ENCODE measurements around the gene CYP4F11.

CYP4F11 gene

GRCh38 chr19:15871570-15871969 lies 62.8 kb downstream of the CYP4F11 start:
- no peak for DNase-seq
- H3K4me1 ChIP-seq (ENCODE audit: insufficient read depth, low read length): no peaks in the 10 kb centered on the region
- H2AFZ ChIP-seq (ENCODE audit: low read depth, low read length): no peak overlapping the region
- no peaks in the 10 kb centered on the region for H4K20me1 ChIP-seq (ENCODE audit: insufficient read depth, low read length)
- H3K4me2 ChIP-seq (ENCODE audit: insufficient read depth, low read length): no peak overlapping the region
- no peaks in the 10 kb centered on the region for H3K79me2 ChIP-seq (ENCODE audit: insufficient read depth, low read length)
- H3K9ac ChIP-seq (ENCODE audit: low read depth, low read length): no peak overlapping the region
- H3K4me3 ChIP-seq (ENCODE audit: low read depth in 1 of 2, low read length in 2 of 2): no peak overlapping the region
- TF ChIP-seq CTCF (IDR thresholded peaks at IDR 0.05; ENCODE audit: borderline replicate concordance, extremely low read depth, low read length, poor library complexity, severe bottlenecking): no peak
- no peak for TF ChIP-seq EZH2 (IDR thresholded peaks at IDR 0.05; ENCODE audit: borderline replicate concordance, low read depth, low read length, severe bottlenecking)
- no peak for ATAC-seq (ENCODE audit: insufficient read depth, low read depth)
- no peaks in the 10 kb centered on the region for H3K27me3 ChIP-seq (ENCODE audit: insufficient read depth, low read length, poor library complexity)
- H3K27ac ChIP-seq (ENCODE audit: low read length): no peak overlapping the region
- no peaks in the 10 kb centered on the region for H3K36me3 ChIP-seq (ENCODE audit: insufficient read depth, low read length)
- no peaks in the 10 kb centered on the region for H3K9me3 ChIP-seq (ENCODE audit: insufficient read depth, low read length, severe bottlenecking)

DNA sequence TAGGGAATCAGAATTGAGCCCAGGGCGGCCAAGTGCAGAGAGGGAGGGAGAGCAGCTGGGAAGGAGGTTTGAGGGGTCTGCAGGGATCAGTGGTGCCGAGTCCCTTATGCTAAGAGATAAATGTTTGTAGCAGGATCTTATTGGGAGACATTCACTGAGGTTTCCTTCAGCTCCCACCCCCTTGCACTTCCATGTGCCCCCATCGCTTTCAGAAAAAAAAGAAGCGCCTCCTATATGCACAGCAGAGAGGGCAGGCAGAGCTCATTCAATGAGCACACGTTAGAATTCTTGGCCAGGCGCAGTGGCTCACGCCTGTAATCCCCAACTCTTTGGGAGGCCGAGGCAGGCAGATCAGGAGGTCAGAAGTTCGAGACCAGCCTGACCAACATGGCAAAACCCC lies 64.5 kb downstream of the CYP4F11 start:
- no peak for TF ChIP-seq CTCF (IDR thresholded peaks at IDR 0.05; ENCODE audit: borderline replicate concordance, extremely low read depth, low read length, poor library complexity, severe bottlenecking)
- Histone ChIP-seq H3K9me3 (ENCODE audit: insufficient read depth, low read length, severe bottlenecking) (no peaks in the 10 kb centered on the region), H3K27me3 (ENCODE audit: insufficient read depth, low read length, poor library complexity) (no peaks in the 10 kb centered on the region), H3K4me1 (ENCODE audit: insufficient read depth, low read length) (no peaks in the 10 kb centered on the region), H3K79me2 (ENCODE audit: insufficient read depth, low read length) (no peaks in the 10 kb centered on the region), H3K27ac (ENCODE audit: low read length) (no peak overlapping the region), H2AFZ (ENCODE audit: low read depth, low read length) (no peak overlapping the region), H3K9ac (ENCODE audit: low read depth, low read length) (no peak overlapping the region), H3K4me3 (ENCODE audit: low read depth in 1 of 2, low read length in 2 of 2) (no peak overlapping the region), H3K4me2 (ENCODE audit: insufficient read depth, low read length) (no peak overlapping the region), H4K20me1 (ENCODE audit: insufficient read depth, low read length) (no peaks in the 10 kb centered on the region), H3K36me3 (ENCODE audit: insufficient read depth, low read length) (no peaks in the 10 kb centered on the region)
- ATAC-seq (ENCODE audit: insufficient read depth, low read depth): no peak
- no peak for DNase-seq

DNA sequence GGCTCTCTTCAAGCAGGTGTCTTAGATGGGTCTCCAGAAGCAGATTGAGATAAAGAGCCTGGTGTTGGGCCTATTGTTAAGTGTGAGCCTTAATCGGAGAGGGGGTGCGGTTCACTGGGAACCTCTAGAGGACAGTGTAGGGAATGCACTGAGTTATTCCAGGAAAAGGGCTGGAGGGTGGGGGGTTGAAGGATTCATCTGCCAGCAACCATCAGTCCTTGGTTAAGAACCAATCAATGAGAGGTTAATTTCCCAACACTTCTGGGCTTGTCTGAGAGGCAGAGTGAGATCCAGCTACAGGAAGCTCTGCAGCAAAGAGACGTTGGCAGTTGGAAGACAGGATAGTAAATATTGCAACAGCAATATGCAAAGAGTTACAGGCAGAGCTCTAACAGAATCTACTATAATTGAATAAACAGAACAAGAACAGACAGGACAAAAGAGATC lies 65.2 kb downstream of the CYP4F11 start:
- peak; percentile 71; the same call in 2 of the 3 replicates for ATAC-seq (ENCODE audit: insufficient read depth, low read depth)
- no peak overlapping the region for H3K4me2 ChIP-seq (ENCODE audit: insufficient read depth, low read length)
- H2AFZ ChIP-seq (ENCODE audit: low read depth, low read length): no peak overlapping the region

More for the DNA sequence above, 65.2 kb downstream of the CYP4F11 start:
- no peaks in the 10 kb centered on the region for H3K27me3 ChIP-seq (ENCODE audit: insufficient read depth, low read length, poor library complexity)
- no peak overlapping the region for H3K27ac ChIP-seq (ENCODE audit: low read length)
- peak; percentile 31 for DNase-seq
- H3K4me1 ChIP-seq (ENCODE audit: insufficient read depth, low read length): no peaks in the 10 kb centered on the region
- no peaks in the 10 kb centered on the region for H3K9me3 ChIP-seq (ENCODE audit: insufficient read depth, low read length, severe bottlenecking)
- H4K20me1 ChIP-seq (ENCODE audit: insufficient read depth, low read length): no peaks in the 10 kb centered on the region
- peak; percentile 68 for TF ChIP-seq CTCF (IDR thresholded peaks at IDR 0.05; ENCODE audit: borderline replicate concordance, extremely low read depth, low read length, poor library complexity, severe bottlenecking)
- no peak for TF ChIP-seq EZH2 (IDR thresholded peaks at IDR 0.05; ENCODE audit: borderline replicate concordance, low read depth, low read length, severe bottlenecking)
- no peaks in the 10 kb centered on the region for H3K79me2 ChIP-seq (ENCODE audit: insufficient read depth, low read length)
- H3K4me3 ChIP-seq (ENCODE audit: low read depth in 1 of 2, low read length in 2 of 2): no peak overlapping the region
- no peak overlapping the region for H3K9ac ChIP-seq (ENCODE audit: low read depth, low read length)
- no peaks in the 10 kb centered on the region for H3K36me3 ChIP-seq (ENCODE audit: insufficient read depth, low read length)

Measured in DND-41 (cell line).